ENCODE data around the gene SPARC. TPM values are rescaled to one million over a fixed set of nuclear protein-coding genes. Genes with fewer than 3 reads are reported as not detected.

Gene SPARC
- total and polyA plus RNA-seq, 2 donors (not counting 1 experiment from before 2014, with no cell fraction given) = 0.45 TPM; not detected in 1

DNA sequence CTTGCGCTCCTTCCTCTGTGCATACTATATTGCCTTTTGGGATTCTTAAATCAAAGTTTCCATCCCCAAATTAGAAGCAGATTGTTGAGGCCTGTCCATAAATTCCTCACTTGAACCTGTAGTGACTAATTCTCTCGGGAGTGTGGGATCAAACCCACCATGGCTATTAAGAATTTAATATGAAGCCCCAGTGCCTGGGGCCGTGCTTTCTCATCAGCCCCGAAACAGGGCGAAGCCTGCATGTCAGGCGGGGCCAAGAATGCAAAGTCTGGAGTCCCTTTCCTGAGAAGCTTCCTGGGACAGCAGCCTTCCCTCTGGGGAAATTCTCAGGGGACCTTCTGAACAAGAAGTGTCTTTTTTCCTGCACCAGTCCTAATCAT lies 66.3 kb downstream of the SPARC start:
- Histone ChIP-seq H4K20me1 (ENCODE audit: control insufficient read depth, insufficient read depth, low read length, poor library complexity, severe bottlenecking) (no peaks in the 10 kb centered on the region), H3K36me3 (replicated peaks in 1 of 2; ENCODE audit: control extremely low read depth in 1 of 2, control insufficient read depth in 1 of 2, extremely low read depth in 1 of 2, insufficient read depth in 2 of 2, low read length in 1 of 2) (no peaks in the 10 kb centered on the region), H2AFZ (ENCODE audit: insufficient read depth, low read depth, low read length, poor library complexity, severe bottlenecking) (no peak overlapping the region), H3K4me3 (ENCODE audit: control extremely low read depth in 1 of 5, extremely low read depth in 1 of 5, insufficient read depth in 1 of 5, low read depth in 2 of 5, low read length in 4 of 5) (no peak overlapping the region), H3K4me1 (ENCODE audit: control insufficient read depth in 2 of 2, insufficient read depth in 2 of 2, low read length in 2 of 2) (no peaks in the 10 kb centered on the region), H3K9me3 (ENCODE audit: control extremely low read depth in 1 of 3, control insufficient read depth in 2 of 3, insufficient read depth in 1 of 3, low read length in 2 of 3) (no peaks in the 10 kb centered on the region), H3K79me2 (ENCODE audit: control insufficient read depth, insufficient read depth, low read length) (no peaks in the 10 kb centered on the region), H3K27me3 (replicated peaks in 1 of 4; ENCODE audit: control extremely low read depth in 1 of 4, control insufficient read depth in 3 of 4, insufficient read depth in 4 of 4, low read length in 3 of 4) (peaks cover 0 to 21% (median 3%) of the 10 kb centered on the region in 4 experiments), H3K4me2 (replicated peaks; ENCODE audit: low read depth, low read length, poor library complexity, severe bottlenecking) (no peak overlapping the region), H3K9ac (ENCODE audit: low read length) (no peak overlapping the region), H3K27ac (ENCODE audit: low read length in 2 of 2) (no peak overlapping the region)
- Mint-ChIP-seq H3K27me3 (peaks cover 47% of the 10 kb centered on the region), H3K27ac (no peak overlapping the region), H3K4me1 (no peaks in the 10 kb centered on the region), H3K9me3 (ENCODE audit: insufficient read depth) (no peaks in the 10 kb centered on the region), H3K4me3 (no peak overlapping the region)
- no peak for ATAC-seq (ENCODE audit: low read depth)
- DNase-seq = no peak
- CTCF ChIA-PET = no interaction called here
- WGBS (ENCODE audit: insufficient coverage) = 92% methylated on average over 5 of the region's 6 CpGs
- intact Hi-C loops (cut with micrococcal nuclease) = no loop called here
- TF ChIP-seq EZH2 (IDR thresholded peaks at IDR 0.05; ENCODE audit: borderline replicate concordance, insufficient read depth, low read depth, low read length, poor library complexity, severe bottlenecking) = no peak
- TF ChIP-seq, protein P1, sequence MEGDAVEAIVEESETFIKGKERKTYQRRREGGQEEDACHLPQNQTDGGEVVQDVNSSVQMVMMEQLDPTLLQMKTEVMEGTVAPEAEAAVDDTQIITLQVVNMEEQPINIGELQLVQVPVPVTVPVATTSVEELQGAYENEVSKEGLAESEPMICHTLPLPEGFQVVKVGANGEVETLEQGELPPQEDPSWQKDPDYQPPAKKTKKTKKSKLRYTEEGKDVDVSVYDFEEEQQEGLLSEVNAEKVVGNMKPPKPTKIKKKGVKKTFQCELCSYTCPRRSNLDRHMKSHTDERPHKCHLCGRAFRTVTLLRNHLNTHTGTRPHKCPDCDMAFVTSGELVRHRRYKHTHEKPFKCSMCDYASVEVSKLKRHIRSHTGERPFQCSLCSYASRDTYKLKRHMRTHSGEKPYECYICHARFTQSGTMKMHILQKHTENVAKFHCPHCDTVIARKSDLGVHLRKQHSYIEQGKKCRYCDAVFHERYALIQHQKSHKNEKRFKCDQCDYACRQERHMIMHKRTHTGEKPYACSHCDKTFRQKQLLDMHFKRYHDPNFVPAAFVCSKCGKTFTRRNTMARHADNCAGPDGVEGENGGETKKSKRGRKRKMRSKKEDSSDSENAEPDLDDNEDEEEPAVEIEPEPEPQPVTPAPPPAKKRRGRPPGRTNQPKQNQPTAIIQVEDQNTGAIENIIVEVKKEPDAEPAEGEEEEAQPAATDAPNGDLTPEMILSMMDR (IDR thresholded peaks at IDR 0.05) = no peak
- POLR2A ChIA-PET = no interaction called here

DNA sequence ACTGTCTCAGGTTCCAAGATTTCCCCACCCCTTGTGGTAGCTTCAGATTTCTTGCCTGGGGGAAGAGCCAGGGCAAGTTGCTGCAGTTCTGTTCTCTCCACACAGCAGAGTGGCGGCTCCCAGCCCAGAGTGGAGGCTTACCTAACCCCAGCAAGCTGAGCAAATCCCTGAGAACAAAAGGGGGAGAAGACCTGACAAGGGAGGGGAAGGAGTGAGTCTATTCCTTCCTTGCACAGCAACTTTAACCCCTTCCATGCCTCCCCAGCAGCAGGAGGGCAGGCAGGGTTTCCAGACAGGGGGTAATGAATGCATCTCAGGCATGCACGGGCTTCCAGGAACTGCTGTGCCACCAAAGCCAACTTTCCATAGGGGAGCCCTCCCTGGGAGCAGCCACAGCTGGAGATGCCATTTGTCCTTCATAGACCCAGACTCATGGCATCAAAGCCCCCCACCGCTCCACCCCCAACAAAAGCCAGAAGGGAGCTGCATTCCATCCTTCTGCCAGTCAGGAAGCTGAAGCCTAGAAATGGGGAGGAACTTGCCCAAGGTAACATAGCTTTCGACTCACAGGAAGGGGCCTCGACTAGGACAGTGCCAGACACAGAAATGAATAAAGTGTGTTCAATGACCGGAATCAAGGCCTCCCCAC lies 66.8 kb downstream of the SPARC start:
- H3K4me1 ChIP-seq (ENCODE audit: control insufficient read depth in 2 of 2, insufficient read depth in 2 of 2, low read length in 2 of 2) = no peaks in the 10 kb centered on the region
- H3K4me2 ChIP-seq (replicated peaks; ENCODE audit: low read depth, low read length, poor library complexity, severe bottlenecking) = no peak overlapping the region
- no peaks in the 10 kb centered on the region for H4K20me1 ChIP-seq (ENCODE audit: control insufficient read depth, insufficient read depth, low read length, poor library complexity, severe bottlenecking)
- H3K4me3 ChIP-seq (ENCODE audit: control extremely low read depth in 1 of 5, extremely low read depth in 1 of 5, insufficient read depth in 1 of 5, low read depth in 2 of 5, low read length in 4 of 5) = no peak overlapping the region
- Mint-ChIP-seq H3K9me3 (ENCODE audit: insufficient read depth) (no peaks in the 10 kb centered on the region), H3K27me3 (peaks cover 47% of the 10 kb centered on the region), H3K4me3 (no peak overlapping the region), H3K4me1 (no peaks in the 10 kb centered on the region), H3K27ac (no peak overlapping the region)
- no peak overlapping the region for H3K9ac ChIP-seq (ENCODE audit: low read length)
- ATAC-seq (ENCODE audit: low read depth) (no peak), DNase-seq (no peak)
- H3K36me3 ChIP-seq (replicated peaks in 1 of 2; ENCODE audit: control extremely low read depth in 1 of 2, control insufficient read depth in 1 of 2, extremely low read depth in 1 of 2, insufficient read depth in 2 of 2, low read length in 1 of 2) = no peaks in the 10 kb centered on the region
- ChIA-PET CTCF (no interaction called here), POLR2A (no interaction called here)
- no peak overlapping the region for H3K27ac ChIP-seq (ENCODE audit: low read length in 2 of 2)
- H3K27me3 ChIP-seq (replicated peaks in 1 of 4; ENCODE audit: control extremely low read depth in 1 of 4, control insufficient read depth in 3 of 4, insufficient read depth in 4 of 4, low read length in 3 of 4) = peaks cover 0 to 21% (median 3%) of the 10 kb centered on the region in 4 experiments
- H2AFZ ChIP-seq (ENCODE audit: insufficient read depth, low read depth, low read length, poor library complexity, severe bottlenecking) = no peak overlapping the region
- no peaks in the 10 kb centered on the region for H3K79me2 ChIP-seq (ENCODE audit: control insufficient read depth, insufficient read depth, low read length)
- intact Hi-C loops (cut with micrococcal nuclease) = no loop called here
- no peaks in the 10 kb centered on the region for H3K9me3 ChIP-seq (ENCODE audit: control extremely low read depth in 1 of 3, control insufficient read depth in 2 of 3, insufficient read depth in 1 of 3, low read length in 2 of 3)
- no peak for TF ChIP-seq EZH2 (IDR thresholded peaks at IDR 0.05; ENCODE audit: borderline replicate concordance, insufficient read depth, low read depth, low read length, poor library complexity, severe bottlenecking)
- TF ChIP-seq, protein P1 (IDR thresholded peaks at IDR 0.05) = no peak
- 88% methylated on average over 2 of the region's 6 CpGs for WGBS (ENCODE audit: insufficient coverage)

All from B cell (primary cell).